Activated T-helper 1 cell treated with anti-CD3 and anti-CD28 coated beads, Interleukin-2, amount 50 U/mL, for 16 hours (primary cell): ENCODE data around the gene COL21A1.

Experiments
- DNase-seq, 2 donors: peaks; one replicate each; pipeline ENCODE4 v3.0.0-alpha.2; 2020; ENCODE audit warnings: low read depth in 1 of 2, low spot score in 1 of 2

The COL21A1 gene

DNA sequence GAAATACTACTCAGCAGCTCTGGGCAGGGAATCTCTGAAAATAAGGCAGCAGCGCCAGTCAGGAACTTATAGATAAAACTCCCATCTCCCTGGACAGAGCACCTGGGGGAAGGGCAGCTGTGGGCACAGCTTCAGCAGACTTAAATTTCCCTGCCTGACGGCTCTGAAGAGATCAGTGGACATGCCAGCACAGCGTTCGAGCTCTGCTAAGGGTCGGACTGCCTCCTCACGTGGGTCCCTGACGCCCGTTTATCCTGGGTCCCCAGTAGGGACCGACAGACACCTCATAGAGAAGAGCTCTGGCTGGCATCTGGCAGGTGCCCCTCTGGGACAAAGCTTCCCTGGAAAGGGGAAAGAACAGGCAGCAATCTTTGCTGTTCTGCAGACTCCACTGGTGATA is 59.0 kb downstream of the COL21A1 start:
- DNase-seq, result no peak

DNA sequence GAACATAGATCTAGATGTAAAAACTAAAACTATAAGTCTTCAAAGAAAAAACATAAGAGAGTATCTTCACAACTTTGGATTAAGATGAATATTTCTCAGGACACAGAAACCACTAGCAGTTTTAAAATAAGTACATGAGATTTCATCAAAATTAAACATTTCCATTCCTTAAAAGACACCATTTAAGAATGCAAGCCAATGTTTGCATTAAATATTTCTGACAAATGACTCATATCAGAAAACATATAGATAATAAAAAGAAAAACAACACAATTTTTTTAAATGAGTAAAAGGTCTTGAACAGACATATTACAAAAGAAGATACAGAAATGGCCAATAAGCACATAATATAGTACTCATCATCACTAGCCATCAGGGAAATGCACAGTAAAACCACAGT is 59.7 kb downstream of the COL21A1 start:
- DNase-seq, result no peak

DNA sequence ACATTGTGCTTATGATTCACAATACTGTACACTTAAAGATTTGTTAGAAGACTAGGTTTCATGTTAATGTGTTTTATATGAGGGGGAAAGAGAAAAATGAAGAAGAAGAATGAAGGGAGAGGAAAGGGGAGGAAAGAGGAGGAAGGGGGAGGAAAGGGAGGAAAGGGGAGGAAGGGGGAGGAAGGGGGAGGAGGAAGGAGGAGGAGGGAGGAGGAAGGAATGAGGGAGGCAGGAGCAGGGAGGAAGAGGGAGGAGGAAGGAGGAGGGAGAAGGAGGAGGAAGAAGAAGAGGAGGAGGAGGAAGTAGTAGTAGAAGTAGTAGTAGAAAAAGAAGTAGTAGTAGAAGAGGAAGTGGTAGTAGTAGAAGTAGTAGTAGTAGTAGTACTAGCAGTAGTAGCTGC is 70.6 kb downstream of the COL21A1 start:
- DNase-seq, result no peak

DNA sequence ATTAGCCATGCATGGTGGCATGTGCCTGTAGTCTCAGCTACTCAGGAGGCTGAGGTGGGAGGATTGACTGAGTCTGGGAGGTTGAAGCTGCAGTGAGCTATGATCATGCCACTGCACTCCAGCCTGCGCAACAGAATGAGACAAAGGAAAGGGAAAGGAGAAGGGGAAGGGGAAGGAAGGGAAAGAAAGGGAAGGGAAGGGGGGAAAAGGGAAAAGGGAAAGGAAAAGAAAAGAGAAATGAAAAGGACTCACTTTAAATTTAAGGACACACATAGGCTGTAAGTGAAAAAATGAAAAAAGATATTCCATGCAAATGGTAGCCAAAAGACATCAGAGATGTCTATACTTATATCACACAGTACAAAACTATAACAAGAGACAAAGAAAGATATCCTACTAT is 74.2 kb downstream of the COL21A1 start:
- no peak for DNase-seq

DNA sequence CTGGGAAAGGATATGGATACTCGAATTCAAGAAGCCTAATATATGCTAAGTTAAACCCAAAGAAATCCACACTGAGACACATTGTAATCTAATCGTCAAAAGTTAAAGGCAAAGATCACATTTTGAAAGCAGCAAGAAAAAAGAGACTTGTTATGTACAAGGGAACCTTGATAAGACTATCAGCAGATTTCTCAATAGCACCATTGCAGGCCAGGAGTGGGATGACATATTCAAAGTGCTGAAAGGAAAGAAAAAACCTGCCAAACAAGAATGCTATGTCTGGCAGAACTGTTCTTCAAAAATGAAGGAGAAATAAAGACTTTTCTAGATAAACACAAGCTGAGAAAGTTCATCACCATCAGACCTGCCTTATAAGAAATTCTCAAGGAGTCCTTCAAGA is 75.2 kb downstream of the COL21A1 start:
- no peak for DNase-seq

DNA sequence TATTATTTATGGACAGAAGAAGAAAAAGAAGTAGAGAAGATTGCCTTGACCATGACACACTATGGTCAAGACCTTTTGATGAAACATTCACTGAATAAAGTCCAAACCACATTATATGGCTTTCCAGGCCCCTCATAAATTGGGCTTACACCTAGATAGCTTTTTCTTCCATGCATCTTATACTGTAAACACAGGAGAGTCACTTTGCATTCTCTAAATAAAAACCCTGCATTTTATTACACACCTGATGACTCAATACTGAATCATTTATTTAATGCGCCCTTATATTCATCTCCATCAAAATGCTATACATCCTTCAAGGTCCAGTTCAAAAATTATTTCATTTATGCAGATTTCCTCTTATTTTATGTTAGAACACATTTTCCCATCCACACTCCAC is 78.0 kb downstream of the COL21A1 start:
- DNase-seq, result no peak

DNA sequence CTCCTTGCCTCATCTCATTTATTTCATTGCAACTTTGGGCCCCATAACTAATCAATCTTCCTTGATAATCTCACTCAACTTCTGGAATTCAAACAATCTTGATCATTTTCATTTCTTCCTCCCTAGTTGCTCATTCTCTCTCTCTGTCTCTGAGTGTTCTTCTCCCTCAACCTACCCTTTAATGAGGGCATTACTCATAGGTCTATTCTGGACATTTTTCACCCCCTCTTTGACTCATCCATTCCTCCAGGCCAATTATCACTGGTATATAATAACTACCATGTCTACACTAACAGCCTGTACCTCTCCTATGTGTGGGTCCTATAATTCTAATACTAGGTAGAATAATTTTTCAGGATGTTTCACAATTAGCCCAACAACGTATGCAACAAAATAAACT is 78.8 kb downstream of the COL21A1 start:
- no peak for DNase-seq

DNA sequence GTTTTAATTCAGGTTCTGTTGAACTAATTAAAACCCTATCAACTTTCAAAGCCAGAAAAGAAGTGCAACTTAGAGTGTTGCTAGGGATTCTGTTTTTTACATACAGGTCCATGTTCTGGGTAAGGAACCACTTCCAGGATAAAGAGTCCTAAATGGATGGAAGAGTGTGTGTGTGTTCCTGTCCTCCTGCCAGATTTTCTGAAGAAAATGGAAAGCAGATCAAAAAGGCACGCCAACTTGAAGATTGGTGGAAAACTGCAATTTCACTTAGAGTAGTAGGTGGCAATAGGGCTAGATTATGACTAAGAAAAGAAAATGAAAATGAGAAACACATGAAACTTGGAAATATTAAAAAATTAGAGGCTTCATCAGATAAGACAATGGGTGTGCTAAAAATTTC is 85.3 kb downstream of the COL21A1 start:
- DNase-seq, result no peak

DNA sequence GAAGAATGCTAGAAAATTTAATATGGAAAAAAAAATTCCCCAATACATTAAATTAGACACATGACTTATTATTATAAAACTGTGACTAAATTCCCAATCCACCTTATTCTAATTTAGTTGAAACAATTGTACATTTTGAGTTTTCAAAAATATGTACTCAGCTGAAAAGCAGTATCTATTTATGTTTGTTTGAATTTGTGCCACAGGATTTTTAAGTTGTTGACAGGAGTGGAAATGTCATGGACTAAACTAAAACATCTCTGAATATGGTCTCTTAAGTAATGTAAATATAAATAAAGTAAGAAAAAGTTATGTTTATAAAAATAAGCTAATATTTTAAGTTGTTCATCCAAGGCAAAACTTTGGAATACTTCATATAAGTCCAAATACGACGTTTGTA is 86.9 kb downstream of the COL21A1 start:
- no peak for DNase-seq

DNA sequence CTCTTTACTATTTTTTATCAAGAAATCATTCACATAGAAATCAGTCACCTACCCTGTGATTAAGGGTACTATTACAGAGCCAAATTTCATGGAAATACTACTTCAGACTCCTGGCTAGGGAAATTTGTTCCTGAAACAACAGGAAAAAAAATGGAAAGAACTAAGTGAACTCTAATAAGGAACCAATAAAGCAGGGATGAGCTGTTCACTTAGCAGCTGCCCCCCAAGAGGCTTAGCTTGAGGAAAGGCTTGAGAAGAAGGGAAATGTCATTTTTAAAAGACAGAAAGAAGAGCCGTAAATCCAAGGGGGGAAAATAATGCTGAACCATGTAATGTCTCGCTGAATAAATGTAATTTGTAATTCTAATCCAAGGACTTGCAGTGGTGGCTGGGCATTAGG is 88.8 kb downstream of the COL21A1 start:
- DNase-seq, result no peak

DNA sequence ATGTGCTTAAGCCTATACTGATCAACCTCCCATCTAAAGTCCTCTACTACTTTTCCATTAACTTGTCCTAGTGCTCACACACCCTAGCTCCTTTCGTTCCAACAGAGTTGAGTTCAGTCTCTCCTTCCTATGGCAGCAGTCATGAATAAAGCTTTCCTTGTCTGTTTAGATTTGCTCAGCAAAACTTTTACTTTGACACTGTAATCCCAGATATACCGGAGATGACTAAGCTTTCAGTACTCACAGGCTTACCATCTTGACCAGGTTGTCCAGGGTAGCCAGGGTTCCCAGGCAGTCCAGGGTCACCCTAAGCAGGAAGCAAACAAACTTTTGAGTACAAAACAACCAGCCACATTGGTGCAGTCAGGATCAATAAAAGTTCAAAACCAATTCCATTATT is 90.7 kb downstream of the COL21A1 start:
- no peak for DNase-seq

DNA sequence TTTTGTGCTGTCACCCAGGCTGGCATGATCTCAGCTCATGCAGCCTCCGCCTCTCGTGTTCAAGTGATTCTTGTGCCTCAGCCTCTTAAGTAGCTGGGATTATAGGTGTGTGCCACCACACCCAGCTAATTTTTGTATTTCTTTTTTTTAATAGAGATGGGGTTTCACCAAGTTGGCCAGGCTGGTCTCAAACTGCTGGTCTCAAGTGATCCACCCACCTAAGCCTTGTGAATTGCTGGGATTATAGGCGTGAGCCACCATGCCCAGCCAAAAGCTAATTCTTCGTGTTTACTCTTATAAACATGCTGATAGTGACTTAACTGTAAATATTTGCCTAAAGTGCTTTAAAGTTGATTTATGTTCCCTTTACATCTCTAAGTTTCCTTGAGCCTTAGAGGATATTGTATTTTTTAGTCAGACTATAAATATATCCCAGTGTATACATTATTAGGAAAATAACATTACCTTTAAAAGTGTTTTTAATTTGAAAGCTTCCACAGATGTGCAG is 91.7 kb downstream of the COL21A1 start:
- no peak for DNase-seq

DNA sequence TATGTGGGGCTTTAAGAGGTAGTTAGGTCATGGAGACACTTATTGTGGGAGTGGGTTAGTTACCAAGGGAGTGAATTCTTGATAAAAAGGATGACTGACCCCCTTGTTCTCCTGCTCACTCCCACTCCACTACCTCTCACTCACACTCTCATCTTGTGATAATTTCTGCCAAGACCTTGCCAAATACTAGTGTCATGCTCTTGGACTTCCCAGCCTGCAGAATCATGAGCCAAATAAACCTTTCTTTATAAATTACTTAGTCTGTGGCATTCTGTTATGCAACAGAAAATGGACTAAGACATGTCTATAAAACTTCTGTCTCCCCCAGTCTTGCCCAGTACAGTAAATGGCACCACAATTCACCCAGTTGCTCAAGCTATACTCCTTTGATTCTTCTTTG is 93.3 kb downstream of the COL21A1 start:
- DNase-seq, result no peak

DNA sequence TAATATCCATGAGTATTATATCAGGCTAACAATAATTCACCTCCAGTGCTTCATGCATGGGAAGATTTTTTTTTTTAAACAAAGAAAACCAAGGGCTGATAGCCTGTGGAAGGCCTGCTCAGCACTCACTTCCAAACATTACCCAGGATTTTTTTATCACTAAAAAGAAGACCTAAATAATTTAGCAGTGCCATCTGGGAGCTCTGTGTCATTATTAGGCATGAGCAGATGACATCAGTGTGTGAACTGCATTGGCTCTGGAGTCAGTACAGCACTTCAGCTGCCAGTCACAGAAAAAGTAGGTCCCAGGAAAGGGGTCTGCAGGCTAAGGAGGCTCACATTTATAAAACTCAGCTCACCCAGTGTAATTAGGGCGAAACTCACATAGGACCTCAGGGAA is 94.8 kb downstream of the COL21A1 start:
- DNase-seq, result no peak

DNA sequence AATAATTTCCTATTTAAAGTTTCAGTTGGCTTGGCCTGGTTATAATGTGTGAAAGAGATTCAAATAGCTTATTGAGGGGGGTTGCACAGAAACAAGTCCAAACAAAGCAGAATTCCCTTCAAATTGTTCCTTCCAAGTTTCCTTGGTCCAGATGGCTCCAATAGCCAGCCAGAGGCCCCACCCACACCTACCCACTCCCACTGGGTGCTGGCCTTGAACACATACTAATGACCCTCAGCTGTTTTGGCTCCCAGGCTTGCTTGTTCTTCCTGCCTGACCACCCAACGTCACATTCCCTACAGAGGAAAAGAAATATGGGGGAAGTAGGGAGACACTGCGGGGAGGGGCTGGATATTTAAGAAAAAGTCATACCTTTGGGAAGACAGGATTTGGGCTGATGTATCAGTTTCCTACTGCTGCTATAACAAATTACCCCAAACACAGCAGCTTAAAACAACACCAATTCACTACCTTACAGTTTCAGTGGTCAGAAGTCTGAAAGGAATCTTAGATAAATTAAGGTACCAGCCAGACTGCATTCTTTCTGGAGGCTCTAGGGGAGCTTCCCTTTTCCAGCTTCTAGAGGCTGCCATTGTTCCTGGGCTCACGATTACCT is 95.7 kb downstream of the COL21A1 start:
- no peak for DNase-seq

DNA sequence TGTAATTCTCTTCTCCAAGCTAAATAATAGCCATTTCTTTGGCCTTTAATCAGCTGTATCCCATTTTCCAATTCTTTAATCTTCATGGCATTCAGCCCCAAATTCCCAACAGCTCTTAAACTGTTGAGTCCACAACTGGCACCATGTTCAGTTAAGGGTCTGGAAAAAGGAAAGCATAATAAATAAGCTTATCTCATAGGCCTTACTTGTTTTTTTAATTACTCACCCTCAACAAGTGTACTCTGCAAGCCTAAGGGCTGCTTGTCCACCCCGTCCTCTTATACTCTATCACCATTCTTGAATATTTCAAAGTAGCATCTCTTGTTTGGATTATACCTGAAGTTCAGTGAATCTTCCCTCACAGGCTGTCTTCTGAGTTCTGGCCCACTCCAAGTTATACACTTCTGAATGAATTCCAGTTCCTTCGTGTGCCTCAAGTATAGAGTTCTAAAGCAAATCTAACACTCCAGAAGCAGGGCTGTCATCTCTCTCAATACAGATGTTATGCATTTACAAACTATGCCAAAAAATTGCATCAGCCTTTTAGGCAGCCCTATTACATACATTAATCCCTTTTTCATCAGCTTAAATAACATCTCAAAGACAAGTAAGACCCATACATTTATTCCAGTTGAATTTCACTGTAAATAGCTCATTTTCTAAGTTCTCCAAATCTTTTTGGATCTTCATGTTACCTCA is 98.7 kb downstream of the COL21A1 start:
- DNase-seq, result no peak

DNA sequence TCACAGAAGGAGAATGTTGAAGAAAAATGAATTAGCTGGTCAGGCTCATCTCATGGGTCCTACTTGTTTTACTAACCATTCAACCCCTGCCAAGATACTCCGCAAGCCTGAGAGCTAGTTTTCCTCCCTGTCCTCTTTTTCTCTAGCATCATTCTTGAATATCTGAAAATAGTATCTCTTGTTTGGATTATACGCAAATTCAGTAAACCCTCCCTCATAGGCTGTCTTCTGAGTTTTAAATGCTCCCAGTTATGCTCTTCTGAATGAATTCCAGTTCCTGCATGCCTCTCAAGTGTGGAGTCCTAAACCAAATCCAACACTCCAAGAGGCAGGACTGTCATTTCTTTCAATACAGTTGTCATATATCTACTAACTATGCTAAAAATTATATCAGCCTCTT is 99.6 kb downstream of the COL21A1 start:
- DNase-seq, result no peak

DNA sequence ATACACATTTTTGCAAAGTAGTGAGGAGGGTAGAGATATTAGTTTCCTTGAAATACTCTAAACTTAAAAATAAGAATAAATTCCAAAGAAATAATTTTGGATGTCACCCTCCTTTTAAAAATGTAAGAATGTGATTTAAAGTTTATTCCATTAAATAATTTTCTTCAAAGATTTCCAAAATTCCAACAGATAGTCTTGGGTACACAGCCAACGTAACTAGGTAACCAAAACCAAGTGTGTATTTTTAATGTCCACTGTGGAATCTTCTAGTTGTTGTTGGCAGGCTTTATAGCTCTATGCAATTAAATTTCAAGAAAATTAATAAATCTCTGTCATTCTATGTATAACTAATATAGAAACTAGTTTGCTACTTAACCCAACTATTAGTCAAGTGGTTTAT is 101.3 kb downstream of the COL21A1 start:
- no peak for DNase-seq

DNA sequence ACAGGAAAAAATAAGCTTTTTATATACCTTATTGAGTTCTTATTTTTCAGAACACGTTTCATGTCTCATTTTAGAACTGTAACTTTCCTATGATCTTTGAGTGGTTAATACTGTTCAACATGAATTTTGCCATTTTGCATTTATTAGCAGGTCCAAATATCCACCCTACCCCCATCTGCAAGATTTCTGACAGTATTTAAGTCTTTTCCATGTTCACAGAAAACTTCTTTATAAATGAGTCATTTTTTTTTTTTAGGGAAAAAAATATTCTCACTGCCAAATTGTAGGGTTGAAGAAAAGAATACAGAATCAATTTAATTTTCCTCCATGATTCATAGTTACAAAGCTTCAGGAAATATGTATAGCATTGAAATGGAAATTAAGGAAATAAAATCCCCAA is 101.8 kb downstream of the COL21A1 start:
- DNase-seq, result no peak

DNA sequence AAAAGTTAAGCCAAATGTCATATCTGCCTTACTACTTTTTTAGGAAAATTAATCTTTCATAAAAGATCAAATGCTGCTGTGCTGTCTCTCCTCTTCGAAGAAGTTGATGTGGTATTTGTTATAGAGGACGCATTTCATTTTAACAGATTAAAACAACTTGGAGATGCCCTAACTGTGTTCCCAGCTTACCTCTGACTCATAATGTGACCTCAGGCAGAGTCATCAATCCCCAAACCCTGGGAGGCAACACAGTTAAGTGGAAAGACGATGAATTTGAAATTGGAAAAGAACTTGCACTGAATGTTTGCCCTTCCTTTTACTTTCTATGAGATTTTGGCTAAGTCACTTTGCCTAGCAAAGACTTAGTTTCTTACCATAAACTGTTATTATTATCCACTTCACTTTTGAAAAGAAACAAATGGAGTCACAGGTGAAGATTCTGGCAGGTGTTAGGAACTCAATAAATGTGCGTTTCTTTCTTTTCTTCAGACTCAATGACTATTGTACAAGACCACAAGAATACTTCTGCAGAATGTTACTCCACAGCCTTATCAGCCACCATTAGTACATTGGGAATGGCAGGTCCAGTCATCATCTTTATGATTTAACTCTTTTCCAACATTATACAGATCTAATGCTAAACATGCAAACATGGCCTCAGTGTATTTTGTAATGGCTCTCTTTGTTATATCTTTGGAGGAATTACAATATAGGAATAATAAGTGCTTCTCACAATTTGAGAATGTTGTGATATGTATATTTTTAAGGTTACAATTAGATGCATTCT is 102.6 kb downstream of the COL21A1 start:
- DNase-seq, result no peak

DNA sequence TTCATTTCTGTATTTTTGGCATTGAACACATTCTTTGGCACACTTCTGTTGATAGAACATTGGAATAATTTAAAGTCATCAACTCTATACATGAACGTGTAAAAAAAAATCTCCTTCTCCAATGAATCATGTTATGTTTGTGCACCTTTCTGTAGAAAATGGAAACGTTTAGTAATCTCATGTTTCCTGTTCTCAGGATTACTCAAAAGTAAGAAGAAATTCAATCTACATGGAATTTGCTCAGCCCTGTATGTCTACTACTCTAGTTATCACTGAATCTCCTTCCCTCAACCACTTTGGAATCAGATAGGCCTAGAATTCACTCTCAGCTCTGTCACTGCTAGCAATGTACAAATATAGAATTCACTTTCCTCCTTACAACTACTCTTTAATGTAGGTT is 103.6 kb downstream of the COL21A1 start:
- no peak for DNase-seq

DNA sequence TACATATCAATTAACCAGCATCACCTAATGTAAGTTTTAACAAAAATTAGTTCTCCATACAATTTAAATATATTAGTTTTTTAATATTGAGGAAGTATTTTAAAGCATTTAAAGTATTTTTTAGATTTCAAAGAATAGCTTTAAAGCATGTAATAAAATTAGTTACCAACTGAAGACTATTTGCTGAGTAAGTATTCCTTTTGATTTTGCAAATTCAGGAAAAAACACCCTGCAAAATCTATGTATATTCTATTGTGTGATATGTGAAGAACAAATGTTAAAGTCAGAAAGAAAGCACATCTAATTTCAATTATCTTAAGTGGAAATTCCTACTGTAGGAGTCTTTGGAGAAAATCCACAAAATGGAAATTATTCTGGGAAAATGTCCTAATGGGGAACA is 107.3 kb downstream of the COL21A1 start:
- DNase-seq, result no peak
